ENCODE data around the gene CHD1L.

CHD1L gene

DNA sequence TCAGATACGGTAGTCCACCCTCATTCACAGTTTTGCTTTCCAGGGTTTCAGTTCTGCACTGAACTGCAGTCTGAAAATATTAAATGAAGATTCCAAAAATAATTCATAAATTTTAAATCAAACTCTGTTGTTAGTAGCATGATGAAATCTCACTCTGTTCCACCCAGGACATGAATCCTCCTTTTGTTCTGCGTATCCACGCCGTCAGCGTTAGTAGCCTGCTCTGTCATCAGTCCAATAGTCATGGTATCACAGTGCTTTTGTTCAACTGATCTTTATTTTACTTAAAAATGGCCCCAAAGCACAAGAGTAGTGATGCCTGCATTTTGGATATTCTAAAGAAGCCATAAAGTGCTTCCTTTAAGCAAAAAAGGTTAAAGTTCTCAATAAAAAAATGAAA is 23.9 kb downstream of the CHD1L start:
- TF ChIP-seq, protein P1, sequence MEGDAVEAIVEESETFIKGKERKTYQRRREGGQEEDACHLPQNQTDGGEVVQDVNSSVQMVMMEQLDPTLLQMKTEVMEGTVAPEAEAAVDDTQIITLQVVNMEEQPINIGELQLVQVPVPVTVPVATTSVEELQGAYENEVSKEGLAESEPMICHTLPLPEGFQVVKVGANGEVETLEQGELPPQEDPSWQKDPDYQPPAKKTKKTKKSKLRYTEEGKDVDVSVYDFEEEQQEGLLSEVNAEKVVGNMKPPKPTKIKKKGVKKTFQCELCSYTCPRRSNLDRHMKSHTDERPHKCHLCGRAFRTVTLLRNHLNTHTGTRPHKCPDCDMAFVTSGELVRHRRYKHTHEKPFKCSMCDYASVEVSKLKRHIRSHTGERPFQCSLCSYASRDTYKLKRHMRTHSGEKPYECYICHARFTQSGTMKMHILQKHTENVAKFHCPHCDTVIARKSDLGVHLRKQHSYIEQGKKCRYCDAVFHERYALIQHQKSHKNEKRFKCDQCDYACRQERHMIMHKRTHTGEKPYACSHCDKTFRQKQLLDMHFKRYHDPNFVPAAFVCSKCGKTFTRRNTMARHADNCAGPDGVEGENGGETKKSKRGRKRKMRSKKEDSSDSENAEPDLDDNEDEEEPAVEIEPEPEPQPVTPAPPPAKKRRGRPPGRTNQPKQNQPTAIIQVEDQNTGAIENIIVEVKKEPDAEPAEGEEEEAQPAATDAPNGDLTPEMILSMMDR (conservative IDR thresholded peaks at IDR 0.05; ENCODE audit: low read depth, low read length) = no peak
- H3K4me3 ChIP-seq (ENCODE audit: low read depth, low read length) = no peak overlapping the region
- no peak for DNase-seq (ENCODE audit: low read depth)

DNA sequence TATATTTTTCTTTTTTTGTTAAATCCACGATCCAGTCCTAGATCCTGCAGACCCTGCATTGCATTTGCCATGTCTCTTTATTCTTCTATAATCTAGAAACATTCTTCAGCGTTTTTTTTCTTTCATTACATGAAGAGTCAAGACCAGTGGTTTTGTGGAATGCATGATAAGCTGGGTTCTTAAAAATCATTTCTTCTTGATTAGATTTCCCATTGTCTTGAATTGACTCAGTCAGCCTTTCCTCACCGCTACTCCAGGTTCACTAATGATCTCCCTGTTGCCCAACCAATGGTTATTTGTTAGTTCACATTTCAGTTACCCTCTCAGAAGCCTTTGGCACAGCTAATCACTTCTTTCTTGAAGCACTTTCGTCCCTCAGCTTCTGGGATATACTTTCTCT is 25.2 kb downstream of the CHD1L start:
- no peak for DNase-seq (ENCODE audit: low read depth)
- TF ChIP-seq, protein P1 (conservative IDR thresholded peaks at IDR 0.05; ENCODE audit: low read depth, low read length) = no peak
- H3K4me3 ChIP-seq (ENCODE audit: low read depth, low read length) = no peak overlapping the region

DNA sequence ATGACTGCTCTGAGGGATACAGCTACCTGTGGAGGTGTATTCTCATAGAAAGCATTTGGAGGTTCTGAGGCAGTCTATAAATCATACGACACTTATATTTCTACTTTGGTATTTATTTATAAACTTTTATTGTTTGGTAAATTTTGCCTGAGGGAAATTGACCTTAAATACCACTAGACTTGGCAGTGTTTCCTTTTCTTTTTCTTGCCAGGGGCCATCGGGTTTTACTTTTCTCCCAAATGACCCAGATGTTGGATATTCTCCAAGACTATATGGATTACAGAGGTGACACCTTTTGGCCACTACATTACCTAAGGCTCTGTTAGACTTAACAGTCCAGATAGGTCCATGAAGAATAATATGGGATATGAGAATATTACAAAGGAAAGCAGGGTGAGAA is 28.2 kb downstream of the CHD1L start:
- no peak for DNase-seq (ENCODE audit: low read depth)
- no peak overlapping the region for H3K4me3 ChIP-seq (ENCODE audit: low read depth, low read length)
- TF ChIP-seq, protein P1 (conservative IDR thresholded peaks at IDR 0.05; ENCODE audit: low read depth, low read length) = no peak

DNA sequence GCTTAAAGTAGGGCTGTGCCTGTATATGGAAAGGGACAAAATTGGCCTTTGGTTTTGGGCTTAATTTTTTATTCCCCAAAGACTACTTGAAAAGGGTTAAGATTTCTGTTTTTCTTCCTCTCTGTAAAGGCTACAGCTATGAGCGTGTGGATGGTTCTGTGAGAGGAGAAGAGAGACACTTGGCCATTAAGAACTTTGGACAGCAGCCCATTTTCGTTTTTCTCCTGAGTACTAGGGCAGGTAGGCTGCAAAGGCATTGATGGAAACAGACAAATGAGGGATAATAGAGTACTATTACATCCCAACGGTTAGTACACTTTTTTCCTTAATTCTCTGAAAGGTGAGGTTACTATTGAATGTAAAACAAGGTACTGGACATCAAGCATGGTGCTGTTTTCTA is 29.6 kb downstream of the CHD1L start:
- TF ChIP-seq, protein P1 (conservative IDR thresholded peaks at IDR 0.05; ENCODE audit: low read depth, low read length) = no peak
- no peak for DNase-seq (ENCODE audit: low read depth)
- no peak overlapping the region for H3K4me3 ChIP-seq (ENCODE audit: low read depth, low read length)

DNA sequence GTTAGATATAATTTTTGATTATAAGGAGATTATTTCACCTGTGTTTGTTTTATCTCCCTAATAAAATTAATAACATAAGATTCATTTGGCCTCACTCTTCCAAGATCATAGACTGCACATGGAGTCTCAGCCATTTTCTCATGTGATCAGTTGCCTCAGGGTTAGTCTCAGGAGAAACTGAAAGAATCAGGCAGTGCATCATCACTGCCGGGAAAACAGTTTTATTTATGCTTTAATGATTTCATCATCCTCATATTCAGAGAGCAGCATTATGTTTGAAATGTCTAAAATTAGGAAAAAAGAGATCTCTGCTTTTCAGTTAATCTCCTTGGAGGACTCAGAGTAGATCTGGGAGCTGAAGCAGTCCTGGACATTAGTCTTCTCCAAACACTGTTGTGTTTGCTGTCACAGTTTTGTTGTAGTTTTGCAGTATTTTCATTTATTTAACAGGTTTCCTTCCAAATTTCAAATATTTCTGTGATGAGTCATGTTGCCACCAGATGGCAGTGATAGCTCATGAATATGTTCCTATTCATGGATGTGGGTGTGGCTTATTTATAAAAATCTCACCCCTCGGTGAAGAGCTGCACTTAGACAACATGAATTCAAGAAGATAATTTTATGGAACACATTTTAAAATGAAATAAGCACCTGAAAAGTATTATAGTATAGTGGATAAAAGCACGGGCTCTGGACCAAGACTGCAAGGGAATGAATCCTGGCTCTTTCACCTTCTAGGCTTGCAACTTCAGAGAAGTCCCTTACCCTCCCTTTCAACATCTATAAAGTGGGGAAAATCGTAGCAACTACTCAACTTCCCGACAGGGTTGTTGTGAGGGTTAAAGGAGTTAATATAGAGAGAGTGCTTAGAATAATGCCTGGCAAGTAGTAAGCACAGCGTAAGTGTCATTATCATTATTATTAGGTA is 31.2 kb downstream of the CHD1L start:
- DNase-seq (ENCODE audit: low read depth) = peak; percentile 92
- peak overlapping the region; percentile 35 for H3K4me3 ChIP-seq (ENCODE audit: low read depth, low read length)
- TF ChIP-seq, protein P1 (conservative IDR thresholded peaks at IDR 0.05; ENCODE audit: low read depth, low read length) = peak; percentile 48

DNA sequence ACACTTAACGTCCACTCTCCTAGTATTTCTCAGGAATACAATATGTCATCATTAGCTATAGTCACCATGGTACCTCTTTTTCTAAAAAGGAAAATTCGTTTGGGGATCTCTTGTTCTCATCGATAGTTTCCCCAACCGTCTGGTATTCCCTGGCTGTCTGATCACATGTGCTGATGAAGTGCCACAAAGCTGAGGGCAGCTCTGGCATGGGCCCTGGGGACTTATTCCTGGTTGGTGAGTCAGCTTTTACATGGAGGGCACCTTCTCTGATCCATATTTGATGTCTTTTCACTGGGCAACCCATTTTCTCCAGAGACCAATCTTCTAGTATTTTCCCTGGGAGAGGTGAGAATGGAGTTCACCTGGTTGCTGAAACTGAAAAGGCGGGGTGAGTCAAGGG is 39.5 kb downstream of the CHD1L start:
- TF ChIP-seq, protein P1 (conservative IDR thresholded peaks at IDR 0.05; ENCODE audit: low read depth, low read length) = no peak
- no peak for DNase-seq (ENCODE audit: low read depth)
- no peak overlapping the region for H3K4me3 ChIP-seq (ENCODE audit: low read depth, low read length)

DNA sequence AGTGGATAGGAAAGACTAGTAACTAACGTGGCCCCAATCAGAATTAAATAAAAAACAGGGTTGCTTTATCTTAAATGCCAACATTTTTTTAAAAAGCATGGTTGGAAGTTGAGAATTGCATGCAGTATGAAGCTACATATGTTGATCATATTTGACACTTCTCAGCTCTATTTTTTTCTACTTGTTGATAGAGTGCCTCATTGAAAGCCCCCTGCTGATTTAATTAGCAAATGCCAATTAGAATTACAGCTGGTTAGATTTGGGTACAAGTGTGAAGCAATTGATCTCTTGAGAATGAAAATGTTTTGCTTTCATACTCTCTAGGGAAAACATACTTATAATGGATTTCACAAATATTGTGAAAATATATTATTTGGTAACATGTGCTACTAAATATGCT is 40.5 kb downstream of the CHD1L start:
- DNase-seq (ENCODE audit: low read depth) = no peak
- H3K4me3 ChIP-seq (ENCODE audit: low read depth, low read length) = no peak overlapping the region
- TF ChIP-seq, protein P1 (conservative IDR thresholded peaks at IDR 0.05; ENCODE audit: low read depth, low read length) = no peak
